SU-DHL-6 (cell line): ENCODE data around the gene CEP44.

Source experiments
- H2AFZ ChIP-seq: fragments of 200-600 bp; sonication (generic); 2 replicates; pipeline ENCODE4 v1.6.1; 2014; ENCODE audit warnings: low read depth, mild to moderate bottlenecking, moderate library complexity, mixed read lengths, antibody characterized with exemption, low read length; ENCODE audit not compliant: severe bottlenecking
- H3F3A ChIP-seq: fragments of 200-600 bp; shearing (Covaris generic); 2 replicates; pipeline ENCODE4 v1.6.0; 2016; ENCODE audit warnings: antibody characterized with exemption, mild to moderate bottlenecking; ENCODE audit not compliant: insufficient read depth
- H3K27ac ChIP-seq: fragments of 200-600 bp; sonication (generic); 2 replicates; pipeline ENCODE4 v1.5.1; 2016; ENCODE audit warnings: low read depth, mild to moderate bottlenecking, low read length, moderate library complexity, mixed read lengths
- H3K27me3 ChIP-seq: fragments of 200-600 bp; sonication (generic), shearing (Covaris generic); 2 replicates; pipeline ENCODE4 v1.6.0; 2014; ENCODE audit warnings: mild to moderate bottlenecking, low read length
- H3K36me3 ChIP-seq: fragments of 200-600 bp; sonication (generic); 2 replicates; pipeline ENCODE4 v1.6.1; 2014; ENCODE audit warnings: mild to moderate bottlenecking, low read length, mixed read lengths
- H3K4me2 ChIP-seq: fragments of 300-600, 200-600 bp; shearing (Covaris generic), sonication (generic); 2 replicates; pipeline ENCODE4 v1.6.0; 2014; ENCODE audit warnings: low read length, low read depth, mild to moderate bottlenecking; ENCODE audit not compliant: poor library complexity, severe bottlenecking
- H3K4me3 ChIP-seq: fragments of 200-600 bp; sonication (generic); 2 replicates; pipeline ENCODE4 v1.5.1; 2014; ENCODE audit warnings: antibody characterized with exemption, low read length, mild to moderate bottlenecking, mixed read lengths; ENCODE audit not compliant: insufficient read depth, poor library complexity, severe bottlenecking
- H3K79me2 ChIP-seq: fragments of 200-600 bp; sonication (generic); 2 replicates; pipeline ENCODE4 v1.6.1; 2014; ENCODE audit warnings: mild to moderate bottlenecking, low read length, moderate library complexity; ENCODE audit not compliant: insufficient read depth
- H3K9ac ChIP-seq: fragments of 200-600 bp; sonication (generic); 2 replicates; pipeline ENCODE4 v1.7.0; 2014; ENCODE audit warnings: mild to moderate bottlenecking, low read length
- H3K9me2 ChIP-seq: fragments of 200-600 bp; sonication (generic); replicated peaks from 2 replicates; pipeline ENCODE4 v1.6.1; 2014; ENCODE audit warnings: low read length; ENCODE audit not compliant: insufficient read depth
- H3K9me3 ChIP-seq: fragments of 200-600 bp; sonication (generic); 2 replicates; pipeline ENCODE4 v1.6.1; 2014; ENCODE audit warnings: low read length, mixed read lengths; ENCODE audit not compliant: insufficient read depth
- H4K20me1 ChIP-seq: fragments of 200-600 bp; sonication (generic); 2 replicates; pipeline ENCODE4 v1.6.1; 2014; ENCODE audit warnings: low read depth, mild to moderate bottlenecking, antibody characterized with exemption, low read length, moderate library complexity, mixed read lengths
- EZH2phosphoT487 ChIP-seq: fragments of 200-600 bp; sonication (generic), shearing (Covaris generic); conservative IDR thresholded peaks from 2 replicates; pipeline ENCODE4 v1.6.1; 2018; ENCODE audit warnings: mild to moderate bottlenecking, antibody characterized with exemption, low read length, moderate library complexity, mixed read lengths
- TF ChIP-seq, protein P1 (sequence below): fragments of 200-600 bp; sonication (generic); IDR thresholded peaks from one replicate; pipeline ENCODE4 v1.5.1; 2017; ENCODE audit warnings: antibody characterized with exemption, mild to moderate bottlenecking, low read length, moderate library complexity; ENCODE audit not compliant: insufficient read depth, poor library complexity, severe bottlenecking

CEP44 gene

DNA sequence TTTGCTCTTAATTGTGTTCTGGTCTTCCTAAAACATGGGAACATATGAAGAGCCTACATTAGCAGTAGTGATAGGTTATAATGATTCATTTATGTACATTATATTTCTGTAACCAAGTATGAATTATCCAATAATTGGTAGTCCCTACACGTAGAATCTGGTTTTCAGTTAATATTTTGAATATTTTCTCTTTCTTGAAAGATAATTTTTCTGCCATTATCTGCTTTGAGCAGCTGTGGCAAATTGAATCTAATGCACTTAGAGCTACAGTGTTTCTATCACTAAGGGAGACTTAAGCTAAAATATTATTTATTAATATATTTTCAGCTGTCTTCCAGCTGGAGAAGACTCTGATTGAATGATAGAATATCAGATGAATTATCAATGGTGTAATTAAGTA, 21.0 kb downstream of the CEP44 start:
- Histone ChIP-seq H3K27ac (no peak overlapping the region), H3F3A (no peaks in the 10 kb centered on the region; the same call in 1 of the 2 replicates), H3K9me3 (no peaks in the 10 kb centered on the region), H4K20me1 (no peaks in the 10 kb centered on the region), H3K9me2 (no peaks in the 10 kb centered on the region), H3K36me3 (peaks cover 41% of the 10 kb centered on the region; the same call in 1 of the 2 replicates), H3K9ac (no peak overlapping the region), H3K4me3 (no peak overlapping the region), H2AFZ (no peak overlapping the region), H3K4me2 (no peak overlapping the region), H3K79me2 (no peaks in the 10 kb centered on the region), H3K27me3 (no peaks in the 10 kb centered on the region)
- TF ChIP-seq, protein P1, sequence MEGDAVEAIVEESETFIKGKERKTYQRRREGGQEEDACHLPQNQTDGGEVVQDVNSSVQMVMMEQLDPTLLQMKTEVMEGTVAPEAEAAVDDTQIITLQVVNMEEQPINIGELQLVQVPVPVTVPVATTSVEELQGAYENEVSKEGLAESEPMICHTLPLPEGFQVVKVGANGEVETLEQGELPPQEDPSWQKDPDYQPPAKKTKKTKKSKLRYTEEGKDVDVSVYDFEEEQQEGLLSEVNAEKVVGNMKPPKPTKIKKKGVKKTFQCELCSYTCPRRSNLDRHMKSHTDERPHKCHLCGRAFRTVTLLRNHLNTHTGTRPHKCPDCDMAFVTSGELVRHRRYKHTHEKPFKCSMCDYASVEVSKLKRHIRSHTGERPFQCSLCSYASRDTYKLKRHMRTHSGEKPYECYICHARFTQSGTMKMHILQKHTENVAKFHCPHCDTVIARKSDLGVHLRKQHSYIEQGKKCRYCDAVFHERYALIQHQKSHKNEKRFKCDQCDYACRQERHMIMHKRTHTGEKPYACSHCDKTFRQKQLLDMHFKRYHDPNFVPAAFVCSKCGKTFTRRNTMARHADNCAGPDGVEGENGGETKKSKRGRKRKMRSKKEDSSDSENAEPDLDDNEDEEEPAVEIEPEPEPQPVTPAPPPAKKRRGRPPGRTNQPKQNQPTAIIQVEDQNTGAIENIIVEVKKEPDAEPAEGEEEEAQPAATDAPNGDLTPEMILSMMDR = no peak
- TF ChIP-seq EZH2phosphoT487 = no peak

DNA sequence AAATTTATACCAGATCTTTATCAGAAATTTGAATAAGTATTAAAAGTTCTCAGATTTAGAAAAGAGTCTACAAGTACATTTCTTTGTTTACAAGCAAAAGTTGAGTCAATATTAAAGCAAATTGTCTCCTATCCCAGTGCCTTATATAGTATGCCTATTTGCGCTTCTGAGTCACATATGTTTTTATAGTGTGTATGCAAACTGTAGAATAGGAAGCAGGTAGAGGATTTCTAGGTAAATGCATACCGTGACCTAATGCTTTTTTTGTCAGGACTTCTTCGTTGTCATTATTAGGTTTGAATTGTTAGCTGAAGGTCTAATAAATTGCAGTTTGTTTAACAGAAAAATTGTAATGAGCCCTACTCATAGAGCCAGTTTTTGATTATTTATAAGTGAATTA, 22.2 kb downstream of the CEP44 start:
- Histone ChIP-seq H3K4me2 (no peak overlapping the region), H3K9ac (no peak overlapping the region), H3K9me2 (no peaks in the 10 kb centered on the region), H3F3A (no peaks in the 10 kb centered on the region), H3K9me3 (no peaks in the 10 kb centered on the region), H3K27ac (no peak overlapping the region), H3K27me3 (no peaks in the 10 kb centered on the region), H3K4me3 (no peak overlapping the region), H4K20me1 (no peaks in the 10 kb centered on the region), H2AFZ (no peak overlapping the region), H3K36me3 (peaks cover 45% of the 10 kb centered on the region; the same call in 1 of the 2 replicates), H3K79me2 (no peaks in the 10 kb centered on the region)
- no peak for TF ChIP-seq EZH2phosphoT487
- TF ChIP-seq, protein P1 = no peak

DNA sequence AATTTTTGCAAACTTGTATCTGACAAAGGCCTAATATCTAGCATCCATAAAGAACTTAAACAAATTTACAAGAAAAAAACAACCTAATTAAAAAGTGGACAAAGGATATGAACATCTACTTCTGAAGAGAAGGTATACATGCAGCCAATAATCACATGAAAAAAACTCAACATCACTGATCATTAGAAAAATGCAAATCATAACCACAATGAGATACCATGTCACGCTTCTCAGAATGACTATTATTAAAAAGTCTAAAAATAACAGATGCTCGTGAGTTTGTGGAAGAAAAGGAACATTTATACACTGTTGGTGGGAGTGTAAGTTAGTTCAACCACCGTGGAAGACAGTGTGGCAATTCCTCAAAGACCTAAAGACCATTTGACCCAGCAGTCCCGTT, 24.0 kb downstream of the CEP44 start:
- peaks cover 48% of the 10 kb centered on the region; the same call in 1 of the 2 replicates for H3K36me3 ChIP-seq
- no peak overlapping the region for H3K27ac ChIP-seq
- H3F3A ChIP-seq = no peaks in the 10 kb centered on the region
- H2AFZ ChIP-seq = no peak overlapping the region
- no peaks in the 10 kb centered on the region for H3K9me3 ChIP-seq
- H3K79me2 ChIP-seq = no peaks in the 10 kb centered on the region
- no peak overlapping the region for H3K4me3 ChIP-seq
- no peak overlapping the region for H3K4me2 ChIP-seq
- TF ChIP-seq EZH2phosphoT487 = no peak
- TF ChIP-seq, protein P1 = no peak
- no peaks in the 10 kb centered on the region for H3K9me2 ChIP-seq
- H3K9ac ChIP-seq = no peak overlapping the region
- no peaks in the 10 kb centered on the region for H4K20me1 ChIP-seq
- no peaks in the 10 kb centered on the region for H3K27me3 ChIP-seq

DNA sequence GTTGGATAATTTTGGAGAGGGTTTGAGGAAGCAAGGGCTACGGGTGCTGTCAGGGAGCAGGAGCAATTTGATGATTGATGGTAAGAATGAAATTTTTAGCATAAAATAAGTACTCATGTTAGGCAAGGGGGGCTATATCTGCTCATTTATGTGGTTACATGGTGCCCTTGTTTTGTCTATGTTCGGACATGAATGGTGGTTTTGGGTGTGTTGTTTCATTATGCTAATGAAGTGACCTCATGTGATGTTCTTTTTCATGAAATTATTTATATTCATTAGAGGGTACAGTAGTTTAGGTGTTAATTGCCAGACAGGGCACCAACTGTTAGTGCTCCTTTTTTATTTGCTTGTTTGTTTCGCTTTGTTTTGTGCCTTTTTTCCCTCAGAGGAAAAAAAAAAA, 29.3 kb downstream of the CEP44 start:
- Histone ChIP-seq H3K9ac (no peak overlapping the region), H4K20me1 (no peaks in the 10 kb centered on the region)
- TF ChIP-seq, protein P1 = no peak
- no peak for TF ChIP-seq EZH2phosphoT487

More for the DNA sequence above, 29.3 kb downstream of the CEP44 start:
- no peak overlapping the region for H3K4me2 ChIP-seq
- H3K27ac ChIP-seq = no peak overlapping the region
- no peak overlapping the region for H2AFZ ChIP-seq
- H3K4me3 ChIP-seq = no peak overlapping the region
- no peaks in the 10 kb centered on the region for H3K9me2 ChIP-seq
- no peaks in the 10 kb centered on the region for H3K9me3 ChIP-seq
- no peaks in the 10 kb centered on the region for H3K27me3 ChIP-seq
- no peaks in the 10 kb centered on the region for H3F3A ChIP-seq
- H3K36me3 ChIP-seq = peaks cover 25% of the 10 kb centered on the region; the same call in 1 of the 2 replicates
- H3K79me2 ChIP-seq = no peaks in the 10 kb centered on the region
